Activated CD4-positive, alpha-beta T cell treated with anti-CD3 and anti-CD28 coated beads, Interleukin-10, Interleukin-2, amounts not matched to agents 100 ng/mL and 50 ng/mL, durations not matched to agents 16 hours and 8 hours (primary cell): ENCODE results near the gene ANXA2.
A peak's percentile ranks its signal among the peaks of the same experiment; 100 is the strongest.
"Not testable (repeated sequence)": the region's sequence is repeated elsewhere in the genome, so short reads cannot be mapped to it uniquely, and the experiment has no call there.

ENCODE experiments used
- DNase-seq: peaks from one replicate; pipeline ENCODE4 v3.0.0-alpha.2; 2020

ANXA2 gene

GRCh38 chr15:60408463-60408981 lies 10.7 kb upstream of the ANXA2 start:
- peak; percentile 59 for DNase-seq

GRCh38 chr15:60407415-60407805 lies 9.6 kb upstream of the ANXA2 start:
- no peak for DNase-seq

DNA sequence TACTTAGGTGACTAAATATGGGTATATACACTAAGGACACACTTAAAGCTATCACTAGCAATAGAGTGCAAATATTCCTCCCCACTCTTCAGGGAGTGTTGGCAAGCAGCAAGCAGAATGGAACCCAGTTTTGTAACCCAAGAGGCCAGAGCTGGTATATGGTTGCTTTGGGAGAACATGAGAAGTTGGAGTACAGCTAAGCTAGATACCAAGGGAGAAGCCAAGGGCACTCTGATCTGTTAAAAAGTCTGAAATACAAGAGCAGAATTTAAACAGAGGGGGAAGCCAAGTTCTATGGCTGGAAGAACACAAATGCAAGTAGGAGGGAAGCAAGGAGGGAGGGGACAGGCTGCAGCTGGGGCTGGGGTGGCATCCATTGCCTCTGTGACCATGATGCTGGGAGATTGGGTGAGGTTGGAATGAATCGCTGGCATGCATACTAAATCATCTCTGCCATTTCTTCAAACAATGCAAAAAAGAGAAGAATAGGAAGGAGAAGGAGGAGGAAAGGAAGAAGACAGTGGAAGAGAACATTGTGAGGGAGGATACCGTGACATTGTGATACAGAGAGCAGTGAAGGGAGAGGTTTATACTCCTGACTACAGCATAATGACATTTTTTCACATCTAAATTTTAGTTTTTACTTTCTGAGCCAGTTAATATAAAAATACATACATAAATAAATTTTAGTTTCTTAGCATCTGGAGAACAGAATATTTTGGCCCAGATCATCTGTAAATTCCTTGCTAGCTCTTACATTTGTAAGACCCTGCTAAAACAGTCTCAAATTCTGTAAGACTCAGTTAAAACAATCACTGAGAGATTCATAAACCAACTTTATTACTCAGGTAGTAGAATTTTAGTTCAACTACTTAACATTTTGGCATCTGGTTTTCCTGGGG lies 9.0 kb upstream of the ANXA2 start:
- DNase-seq: no peak

DNA sequence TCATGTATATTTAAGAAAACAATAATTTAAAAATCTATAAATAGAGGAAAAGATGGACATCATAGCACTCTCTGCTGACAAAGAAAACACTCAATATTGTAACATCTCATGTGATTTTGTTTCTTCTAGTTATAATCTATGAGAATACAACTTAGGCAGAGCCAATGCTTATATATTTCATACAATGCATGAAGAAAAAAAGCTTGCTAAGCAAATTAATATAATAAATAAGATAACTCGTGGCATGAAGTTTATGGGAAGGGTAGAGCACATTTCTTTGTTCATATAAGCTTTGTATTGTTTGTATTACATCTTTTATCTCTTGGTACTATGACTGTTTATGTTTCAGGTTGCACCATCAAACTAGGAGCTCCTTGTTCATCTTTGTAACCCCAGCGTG lies 7.6 kb upstream of the ANXA2 start:
- no peak for DNase-seq

- not testable (repeated sequence) for DNase-seq
Measured at GRCh38 chr15:60404351-60404750, 6.6 kb upstream of the ANXA2 start.

- DNase-seq: no peak
Measured at GRCh38 chr15:60400944-60401343, 3.2 kb upstream of the ANXA2 start.

DNA sequence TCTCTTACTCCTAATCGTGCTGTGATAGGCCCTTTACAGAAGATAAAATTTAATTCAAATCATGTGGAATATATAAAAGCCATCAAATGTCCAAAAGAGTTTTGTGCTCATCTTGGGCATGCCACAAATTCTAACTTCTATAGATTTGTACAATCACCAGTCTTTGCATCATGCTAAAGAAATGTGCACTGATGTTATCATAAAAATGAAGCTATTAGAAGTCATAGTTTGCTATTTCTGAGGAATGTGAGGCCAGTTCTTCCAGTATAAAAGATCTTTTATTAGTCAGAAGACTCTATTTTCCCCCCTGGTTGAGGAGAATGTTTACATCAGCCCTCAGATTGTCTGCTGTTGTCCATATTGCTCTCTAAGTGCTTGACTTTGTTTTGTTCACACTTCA lies 2.1 kb upstream of the ANXA2 start:
- no peak for DNase-seq

DNA sequence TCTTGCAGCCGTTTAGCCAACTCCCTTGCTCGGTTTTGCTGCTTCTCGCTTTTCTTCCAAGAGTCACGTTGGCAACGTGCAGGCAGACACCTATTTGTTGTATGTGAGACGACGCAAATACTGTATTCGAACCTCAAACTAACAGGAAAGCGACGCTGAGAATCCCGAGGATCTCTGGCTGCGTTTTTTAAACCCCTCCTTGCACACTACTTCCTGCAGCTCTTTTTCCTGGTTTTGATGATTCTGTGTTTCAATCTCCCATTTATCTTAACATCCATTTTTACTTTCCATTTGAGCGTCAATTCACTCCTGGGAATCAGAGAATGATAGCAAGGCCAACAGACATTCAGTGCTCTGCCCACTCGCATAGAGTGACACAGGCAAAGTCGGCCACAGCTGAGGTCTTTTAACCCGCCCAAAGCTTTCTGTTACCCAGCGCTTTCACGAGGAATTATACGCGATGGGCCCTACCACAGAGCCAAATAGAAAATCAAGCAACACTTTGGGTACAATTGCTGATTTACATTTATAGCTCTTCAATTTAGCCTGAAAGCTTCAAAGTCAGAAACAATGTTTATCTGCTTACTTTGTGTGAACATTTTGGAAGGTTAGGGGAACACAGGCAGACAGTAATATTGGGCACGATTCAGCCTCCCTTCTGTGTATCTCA lies 1.6 kb upstream of the ANXA2 start:
- DNase-seq: no peak

DNA sequence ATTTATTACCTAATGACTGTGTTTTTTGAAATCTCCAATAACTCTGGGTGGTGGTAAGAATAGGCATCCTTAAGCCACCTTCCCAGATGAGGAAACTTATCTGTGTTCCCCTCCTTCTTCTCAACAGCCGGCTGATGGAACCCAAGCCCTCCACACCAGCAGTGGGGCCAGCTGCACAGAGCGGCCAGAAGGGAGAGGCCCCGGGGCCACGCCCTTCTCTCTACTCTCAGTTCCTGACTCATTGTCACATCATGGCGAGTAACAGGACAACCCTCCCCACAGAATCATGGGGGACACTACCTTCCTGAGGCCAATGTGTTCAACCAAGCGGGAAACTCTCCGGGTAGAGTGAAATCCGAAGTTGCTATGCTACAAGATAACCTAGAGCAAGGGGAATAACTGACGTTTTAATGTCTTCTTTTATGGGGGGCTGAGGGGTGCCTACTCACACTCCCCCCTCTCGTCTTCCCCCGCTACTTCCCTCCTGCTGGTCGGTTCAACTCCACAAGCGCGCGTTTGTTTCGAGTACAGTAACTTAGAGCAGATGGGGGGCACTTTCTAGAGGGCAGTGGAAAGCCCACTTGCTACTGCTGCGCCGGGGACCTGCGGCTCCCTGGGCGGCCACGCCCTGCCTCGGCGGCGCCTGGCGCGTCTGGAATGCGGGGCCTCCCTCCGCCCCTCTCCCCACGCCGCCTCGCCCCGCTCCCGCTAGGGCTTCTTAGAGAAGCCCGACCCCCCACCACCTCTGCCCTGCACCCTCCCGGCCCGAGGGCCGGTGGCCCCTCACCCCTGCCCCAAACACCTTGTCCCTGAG lies 621 bp downstream of the ANXA2 start:
- peak; percentile 82 for DNase-seq

- no peak for DNase-seq
Measured at GRCh38 chr15:60396560-60396957, 1.2 kb downstream of the ANXA2 start.

GRCh38 chr15:60396100-60396499 lies 1.7 kb downstream of the ANXA2 start:
- no peak for DNase-seq

GRCh38 chr15:60395276-60396011 lies 2.3 kb downstream of the ANXA2 start:
- no peak for DNase-seq

- no peak for DNase-seq
Measured at GRCh38 chr15:60394689-60395097, 3.1 kb downstream of the ANXA2 start.

- peak; percentile 34 for DNase-seq
Measured at GRCh38 chr15:60392986-60393790, 4.6 kb downstream of the ANXA2 start.

DNA sequence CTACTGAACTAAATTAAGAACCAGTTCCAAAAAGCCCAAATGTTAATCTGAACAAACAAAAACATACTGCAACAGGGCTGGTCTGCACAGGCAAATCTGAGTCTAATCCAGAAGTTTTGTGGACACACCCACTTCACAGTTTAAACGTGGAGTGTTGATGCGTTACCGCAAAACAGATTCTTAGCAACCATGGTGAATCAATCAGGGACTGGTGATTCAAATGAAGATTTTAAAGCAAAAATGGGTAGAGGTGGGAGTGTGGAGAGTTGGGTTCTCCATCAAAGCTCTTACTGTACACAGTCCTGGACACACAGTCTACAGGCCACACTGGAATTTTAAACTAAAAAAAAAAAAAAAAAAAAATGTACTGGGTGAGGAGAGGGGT lies 5.2 kb downstream of the ANXA2 start:
- DNase-seq: peak; percentile 93

DNA sequence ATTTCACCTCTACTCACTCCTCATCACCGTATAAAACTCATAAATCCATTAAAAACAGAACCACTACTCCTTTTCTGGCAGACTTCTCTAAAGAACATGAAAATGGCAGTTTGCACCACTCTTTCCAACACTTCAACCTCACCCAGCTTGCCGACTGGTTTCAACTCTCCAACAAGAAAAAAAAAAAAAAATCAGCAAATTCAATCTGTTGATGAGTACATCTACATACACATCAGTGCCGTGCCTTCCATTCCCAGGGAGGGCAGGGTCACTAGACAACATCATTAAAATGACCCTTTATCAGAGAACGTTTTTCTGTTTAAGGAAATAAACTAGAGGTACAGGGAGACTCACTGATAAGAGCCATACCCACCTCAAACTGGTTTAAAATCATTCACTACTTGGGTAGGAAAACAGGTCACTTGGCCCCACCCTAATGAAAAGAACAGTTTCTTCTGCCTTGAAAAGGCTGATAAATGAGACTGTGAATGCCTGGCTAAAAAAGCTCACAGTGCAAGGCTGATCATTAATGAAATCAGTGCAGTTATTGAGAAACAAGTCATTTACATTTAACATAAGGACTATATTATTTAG lies 6.0 kb downstream of the ANXA2 start:
- DNase-seq: no peak

DNA sequence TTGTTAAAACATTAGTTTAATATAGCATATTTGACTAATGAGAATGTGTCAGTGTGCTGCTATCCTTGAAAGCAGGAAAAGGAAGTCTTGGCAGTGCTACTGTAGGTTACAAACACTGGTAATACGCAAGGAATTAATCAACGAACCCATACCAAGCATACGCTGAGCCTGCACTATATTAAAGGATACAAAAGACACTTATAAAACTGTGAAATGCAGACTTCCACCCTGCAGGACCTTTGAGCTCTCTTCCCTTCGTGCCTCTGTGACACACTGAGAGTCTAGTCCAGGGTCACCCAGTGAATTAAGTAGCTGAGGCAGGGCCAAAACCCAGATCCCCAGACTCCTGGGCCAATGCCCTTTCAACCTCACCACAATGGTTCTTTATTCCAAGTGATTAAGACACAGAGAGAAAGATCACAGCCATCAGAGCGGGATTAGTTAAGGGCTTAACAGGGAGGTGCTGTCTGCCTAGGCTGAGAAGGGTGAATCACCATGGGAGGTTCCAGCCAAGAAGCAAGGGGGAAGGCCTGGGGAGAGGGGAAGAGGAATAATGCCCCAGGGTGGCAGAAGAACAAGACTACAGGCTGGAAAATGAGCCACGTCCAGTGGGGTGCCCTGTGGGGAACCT lies 6.8 kb downstream of the ANXA2 start:
- DNase-seq: no peak

DNA sequence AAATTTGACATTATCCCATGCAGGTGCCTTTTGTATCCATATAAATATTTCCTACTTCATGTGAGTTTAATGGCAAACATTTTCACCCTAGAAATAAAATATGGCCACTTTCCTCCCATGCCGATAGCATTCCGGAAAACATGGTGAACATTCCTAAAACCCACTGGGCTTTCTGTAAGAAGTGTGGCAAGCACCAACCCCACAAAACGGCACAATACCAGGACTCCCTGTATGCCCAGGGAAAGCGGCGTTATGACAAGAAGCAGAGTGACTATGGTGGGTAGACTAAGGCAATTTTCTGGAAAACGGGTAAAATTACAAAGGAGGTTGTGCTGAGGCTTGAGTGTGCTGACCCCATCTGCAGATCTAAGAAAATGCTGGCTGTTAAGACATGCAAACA lies 7.6 kb downstream of the ANXA2 start:
- DNase-seq: no peak

DNA sequence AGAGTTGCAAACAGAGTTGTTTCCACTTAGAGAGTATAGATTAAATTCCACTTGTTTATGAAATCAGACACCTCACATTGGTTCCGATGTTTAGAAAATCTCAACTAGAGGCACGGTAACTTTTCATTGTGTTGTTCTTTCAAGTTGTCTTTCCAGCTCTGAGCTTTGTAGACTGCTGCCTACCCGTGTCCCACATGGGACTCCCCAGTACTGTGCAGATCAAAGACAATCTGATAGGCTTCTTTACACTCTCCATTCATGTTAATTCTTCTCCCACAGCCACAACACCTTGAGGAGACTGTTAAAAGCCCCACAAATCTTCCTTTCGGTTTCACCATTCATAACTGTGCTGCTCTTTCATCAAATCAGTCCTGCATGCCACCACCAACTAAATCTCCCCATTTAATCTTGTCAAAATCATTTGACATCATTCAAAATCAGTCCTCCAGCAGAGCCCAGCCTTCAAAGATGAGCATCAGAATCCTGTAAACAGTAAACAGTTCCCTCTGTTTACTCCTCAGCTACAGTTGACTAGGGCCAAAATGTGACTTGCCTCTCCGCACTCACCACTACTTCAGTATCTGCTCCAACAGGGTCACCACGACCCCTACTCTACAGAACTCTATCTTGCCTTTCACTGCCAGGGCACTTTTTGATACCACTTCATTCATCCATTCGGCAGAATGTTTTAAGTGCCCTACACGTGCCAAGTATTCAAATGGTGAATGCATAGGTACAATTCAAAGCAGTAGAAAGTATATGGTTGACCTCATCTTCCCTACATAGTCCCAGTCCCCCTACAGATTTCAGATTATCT lies 8.3 kb downstream of the ANXA2 start:
- DNase-seq: peak; percentile 85

- no peak for DNase-seq
Measured at GRCh38 chr15:60387321-60387720, 10.5 kb downstream of the ANXA2 start.
